ENCODE data around the gene F10. TPM values are rescaled to one million over a fixed set of nuclear protein-coding genes. Genes with fewer than 3 reads are reported as not detected.

Gene F10
- total RNA-seq, 1 experiment from 2014 or later = not detected

- no peak overlapping the region for H3K4me2 ChIP-seq
- H2AFZ ChIP-seq = no peak overlapping the region
- ChIA-PET CTCF (no interaction called here), POLR2A (ENCODE audit: unreplicated experiment) (no interaction called here)
- H3K4me1 ChIP-seq (replicated peaks; ENCODE audit: insufficient read depth) = no peaks in the 10 kb centered on the region
- no peaks in the 10 kb centered on the region; the same call in 1 of the 2 replicates for H4K20me1 ChIP-seq (ENCODE audit: insufficient read depth)
- intact Hi-C loops (cut with micrococcal nuclease; ENCODE audit: unreplicated experiment) = no loop called here
- DNase-seq = no peak
- BruUV-seq (replicated peaks) = no TSS peak
- no peaks in the 10 kb centered on the region for H3K36me3 ChIP-seq (ENCODE audit: low read depth)
- H3K9me3 ChIP-seq (ENCODE audit: insufficient read depth, low read depth) = no peaks in the 10 kb centered on the region
- no peaks in the 10 kb centered on the region for H3K27me3 ChIP-seq (ENCODE audit: insufficient read depth, low read depth)
- no peaks in the 10 kb centered on the region for H3K79me2 ChIP-seq (ENCODE audit: low read depth)
- TF ChIP-seq EZH2 (IDR thresholded peaks at IDR 0.05; ENCODE audit: low read depth) = no peak
- TF ChIP-seq, protein P1, sequence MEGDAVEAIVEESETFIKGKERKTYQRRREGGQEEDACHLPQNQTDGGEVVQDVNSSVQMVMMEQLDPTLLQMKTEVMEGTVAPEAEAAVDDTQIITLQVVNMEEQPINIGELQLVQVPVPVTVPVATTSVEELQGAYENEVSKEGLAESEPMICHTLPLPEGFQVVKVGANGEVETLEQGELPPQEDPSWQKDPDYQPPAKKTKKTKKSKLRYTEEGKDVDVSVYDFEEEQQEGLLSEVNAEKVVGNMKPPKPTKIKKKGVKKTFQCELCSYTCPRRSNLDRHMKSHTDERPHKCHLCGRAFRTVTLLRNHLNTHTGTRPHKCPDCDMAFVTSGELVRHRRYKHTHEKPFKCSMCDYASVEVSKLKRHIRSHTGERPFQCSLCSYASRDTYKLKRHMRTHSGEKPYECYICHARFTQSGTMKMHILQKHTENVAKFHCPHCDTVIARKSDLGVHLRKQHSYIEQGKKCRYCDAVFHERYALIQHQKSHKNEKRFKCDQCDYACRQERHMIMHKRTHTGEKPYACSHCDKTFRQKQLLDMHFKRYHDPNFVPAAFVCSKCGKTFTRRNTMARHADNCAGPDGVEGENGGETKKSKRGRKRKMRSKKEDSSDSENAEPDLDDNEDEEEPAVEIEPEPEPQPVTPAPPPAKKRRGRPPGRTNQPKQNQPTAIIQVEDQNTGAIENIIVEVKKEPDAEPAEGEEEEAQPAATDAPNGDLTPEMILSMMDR (conservative IDR thresholded peaks at IDR 0.05) = no peak
- no peak overlapping the region for H3K4me3 ChIP-seq
- peaks cover 4% of the 10 kb centered on the region; the same call in 1 of the 2 replicates for H3F3A ChIP-seq (ENCODE audit: insufficient read depth, low read depth)
- no peak overlapping the region for H3K27ac ChIP-seq
- H3K9me2 ChIP-seq (ENCODE audit: insufficient read depth) = no peaks in the 10 kb centered on the region
Measured at GRCh38 chr13:113087923-113088690, 34.5 kb upstream of the F10 start.

GRCh38 chr13:113088691-113089020, 33.9 kb upstream of the F10 start:
- intact Hi-C loops (cut with micrococcal nuclease; ENCODE audit: unreplicated experiment) = no loop called here
- H3K79me2 ChIP-seq (ENCODE audit: low read depth) = no peaks in the 10 kb centered on the region
- DNase-seq = no peak
- H3F3A ChIP-seq (ENCODE audit: insufficient read depth, low read depth) = peaks cover 4% of the 10 kb centered on the region; the same call in 1 of the 2 replicates
- no peak overlapping the region for H3K27ac ChIP-seq
- no peaks in the 10 kb centered on the region for H3K27me3 ChIP-seq (ENCODE audit: insufficient read depth, low read depth)
- H3K36me3 ChIP-seq (ENCODE audit: low read depth) = no peaks in the 10 kb centered on the region
- POLR2A ChIA-PET (ENCODE audit: unreplicated experiment) = no interaction called here
- TF ChIP-seq EZH2 (IDR thresholded peaks at IDR 0.05; ENCODE audit: low read depth) = no peak
- TF ChIP-seq, protein P1 (conservative IDR thresholded peaks at IDR 0.05) = no peak
- H3K4me2 ChIP-seq = no peak overlapping the region
- no peaks in the 10 kb centered on the region for H3K4me1 ChIP-seq (replicated peaks; ENCODE audit: insufficient read depth)
- no peaks in the 10 kb centered on the region for H3K9me2 ChIP-seq (ENCODE audit: insufficient read depth)
- CTCF ChIA-PET = interaction anchor here (0.7 kb wide), 1 partner anchor 284 kb away, joined by 3 read pairs; no protein-coding TSS in a partner anchor
- H3K4me3 ChIP-seq = no peak overlapping the region
- no peaks in the 10 kb centered on the region; the same call in 1 of the 2 replicates for H4K20me1 ChIP-seq (ENCODE audit: insufficient read depth)
- no peaks in the 10 kb centered on the region for H3K9me3 ChIP-seq (ENCODE audit: insufficient read depth, low read depth)
- BruUV-seq (replicated peaks) = no TSS peak
- no peak overlapping the region for H2AFZ ChIP-seq

GRCh38 chr13:113089693-113090414, 32.7 kb upstream of the F10 start:
- TF ChIP-seq, protein P1 (conservative IDR thresholded peaks at IDR 0.05) = no peak
- no peak for TF ChIP-seq EZH2 (IDR thresholded peaks at IDR 0.05; ENCODE audit: low read depth)
- Histone ChIP-seq H2AFZ (no peak overlapping the region), H4K20me1 (ENCODE audit: insufficient read depth) (no peaks in the 10 kb centered on the region; the same call in 1 of the 2 replicates), H3K4me2 (no peak overlapping the region), H3K27ac (no peak overlapping the region), H3K4me3 (no peak overlapping the region), H3K79me2 (ENCODE audit: low read depth) (no peaks in the 10 kb centered on the region), H3K9me3 (ENCODE audit: insufficient read depth, low read depth) (no peaks in the 10 kb centered on the region), H3K4me1 (replicated peaks; ENCODE audit: insufficient read depth) (no peaks in the 10 kb centered on the region), H3K9me2 (ENCODE audit: insufficient read depth) (no peaks in the 10 kb centered on the region), H3K36me3 (ENCODE audit: low read depth) (no peaks in the 10 kb centered on the region), H3F3A (ENCODE audit: insufficient read depth, low read depth) (peaks cover 4% of the 10 kb centered on the region; the same call in 1 of the 2 replicates), H3K27me3 (ENCODE audit: insufficient read depth, low read depth) (no peaks in the 10 kb centered on the region)
- no TSS peak for BruUV-seq (replicated peaks)
- no peak for DNase-seq
- intact Hi-C loops (cut with micrococcal nuclease; ENCODE audit: unreplicated experiment) = no loop called here
- ChIA-PET CTCF (no interaction called here), POLR2A (ENCODE audit: unreplicated experiment) (no interaction called here)

Data from PC-9 (cell line).